ENCODE results near the gene SFMBT2.

SFMBT2 gene

DNA sequence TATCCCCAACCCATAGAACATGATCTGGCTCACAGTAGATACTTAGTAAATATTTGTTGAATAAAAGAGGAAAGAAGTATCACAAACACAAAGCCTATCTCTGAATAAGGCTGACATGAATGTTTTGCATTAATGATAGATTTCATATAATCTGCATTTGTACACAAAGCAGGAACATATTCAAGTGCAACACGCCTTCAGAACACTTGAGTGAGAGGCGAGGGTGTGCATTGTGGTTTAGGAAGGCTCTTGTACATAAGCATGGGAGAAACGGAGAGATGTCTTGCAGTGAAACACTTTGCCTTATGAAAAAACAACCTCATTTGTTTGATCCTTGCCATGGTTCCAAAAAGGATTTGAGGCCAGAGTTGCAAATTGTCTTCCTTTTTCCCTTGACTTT is 14.1 kb upstream of the SFMBT2 start:
- DNase-seq: no peak

DNA sequence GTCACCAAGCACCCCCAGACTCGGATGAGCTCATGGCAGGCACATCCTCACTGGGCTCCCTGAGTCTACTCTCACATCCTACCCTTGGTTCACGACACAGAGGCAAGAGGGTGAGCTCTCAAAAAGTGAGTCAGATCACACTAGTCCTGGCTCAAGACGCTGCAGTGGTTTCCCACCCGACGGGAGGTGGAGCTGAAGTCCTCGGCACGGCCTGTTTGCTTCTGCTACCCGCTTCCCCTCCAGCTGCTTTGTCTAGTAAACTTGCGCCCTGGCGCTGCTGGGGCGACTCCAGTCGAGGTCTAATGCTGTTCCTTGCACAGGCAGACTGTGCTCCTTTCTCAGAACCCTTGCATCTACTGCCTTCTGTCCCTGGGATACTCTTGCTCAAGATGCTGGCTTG is 13.5 kb upstream of the SFMBT2 start:
- no peak for DNase-seq

DNA sequence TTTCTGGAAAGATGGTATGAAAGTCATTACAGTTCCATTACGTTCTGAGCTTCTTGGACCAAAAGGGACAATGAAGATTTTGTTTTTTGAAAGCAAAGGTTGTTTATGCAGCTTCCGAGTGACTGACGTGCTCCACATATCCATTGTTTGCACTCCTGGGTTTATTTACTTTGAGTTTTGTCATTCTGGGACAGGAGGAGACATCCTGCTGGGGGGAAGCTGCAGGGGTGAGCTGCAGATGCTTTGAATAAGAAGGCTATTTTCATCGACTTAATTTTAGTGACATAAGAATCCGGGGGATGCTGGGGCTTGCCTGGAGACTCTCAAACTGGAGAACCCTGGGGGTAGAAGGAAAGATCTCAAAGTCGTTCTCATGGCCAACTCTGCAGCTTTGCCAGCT is 12.7 kb upstream of the SFMBT2 start:
- DNase-seq: no peak

DNA sequence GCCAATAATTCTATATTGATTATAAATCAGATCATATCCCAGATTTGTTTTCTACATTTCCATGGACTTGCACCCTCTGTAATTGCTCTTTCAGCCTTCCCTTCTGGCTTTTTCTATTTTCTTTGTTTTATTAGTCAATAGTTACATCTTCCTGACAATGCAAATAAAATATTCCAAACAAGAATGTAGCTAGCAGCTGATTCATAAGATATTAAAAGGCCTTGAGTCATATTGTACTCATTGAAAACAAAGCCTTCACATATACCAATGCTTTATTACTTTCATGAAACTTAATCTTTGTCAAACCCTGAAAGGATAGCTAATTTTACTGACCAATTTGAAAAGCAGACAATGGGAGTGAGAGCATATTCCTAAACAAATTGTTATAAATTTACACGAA is 10.7 kb upstream of the SFMBT2 start:
- no peak for DNase-seq

DNA sequence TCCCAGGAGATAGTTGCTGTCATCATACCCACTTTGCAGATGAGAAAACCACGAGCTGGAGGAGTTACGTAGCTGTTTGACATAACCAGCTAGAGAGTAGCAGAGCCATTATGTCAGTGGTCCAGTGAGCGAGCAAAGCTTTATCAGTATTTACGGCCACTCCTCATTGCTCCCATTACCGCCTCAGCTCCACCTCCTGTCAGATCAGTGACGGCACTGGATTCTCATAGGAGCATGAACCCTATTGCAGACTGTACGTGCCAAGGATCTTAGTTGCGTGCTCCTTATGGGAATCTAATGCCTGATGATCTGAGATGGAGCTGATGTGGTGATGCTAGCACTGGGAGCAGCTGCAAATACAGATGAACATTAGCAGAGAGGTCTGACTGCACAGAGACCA is 9.2 kb upstream of the SFMBT2 start:
- no peak for DNase-seq

DNA sequence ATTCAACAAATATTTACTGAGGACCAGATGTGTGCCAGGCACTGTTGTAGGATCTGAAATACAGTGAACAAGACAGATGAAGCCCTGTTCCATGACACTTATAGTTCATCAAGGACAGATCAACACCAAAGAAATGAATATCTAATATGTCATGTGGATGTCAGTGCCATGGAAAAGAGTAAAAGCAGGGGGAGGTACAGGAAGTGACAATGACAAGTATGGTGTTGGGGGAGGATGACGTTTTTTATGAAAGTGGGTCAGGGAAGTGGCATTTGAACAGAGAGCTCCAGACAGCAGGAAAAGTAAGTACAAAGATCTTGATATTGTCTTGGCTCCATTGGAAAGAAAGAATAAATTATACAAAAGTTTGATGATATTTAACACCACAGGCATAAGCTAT is 7.0 kb upstream of the SFMBT2 start:
- DNase-seq: no peak

DNA sequence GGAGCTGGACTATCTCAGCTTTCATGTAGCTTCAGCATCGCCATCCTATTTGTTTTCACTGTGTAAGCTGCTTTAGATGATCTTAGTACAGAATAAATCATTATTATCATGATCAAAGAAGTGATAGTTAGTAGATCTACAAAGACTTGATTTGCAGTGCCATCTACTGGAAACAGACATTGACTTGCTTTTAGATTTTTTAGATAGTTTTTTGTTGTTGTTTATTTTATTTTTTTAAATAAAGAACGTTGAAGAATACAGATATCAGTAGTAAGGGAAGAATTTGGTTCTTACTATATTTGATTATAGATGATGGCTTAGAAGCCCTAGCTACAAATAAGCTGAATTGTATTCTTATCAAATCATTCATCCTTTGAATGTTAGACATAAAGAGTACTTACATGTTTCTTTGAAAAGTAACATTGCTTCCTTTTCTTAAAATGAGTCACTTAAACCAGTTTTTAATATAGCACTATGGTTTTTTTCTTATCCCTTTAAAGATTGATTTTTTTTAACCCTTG is 6.3 kb upstream of the SFMBT2 start:
- no peak for DNase-seq

DNA sequence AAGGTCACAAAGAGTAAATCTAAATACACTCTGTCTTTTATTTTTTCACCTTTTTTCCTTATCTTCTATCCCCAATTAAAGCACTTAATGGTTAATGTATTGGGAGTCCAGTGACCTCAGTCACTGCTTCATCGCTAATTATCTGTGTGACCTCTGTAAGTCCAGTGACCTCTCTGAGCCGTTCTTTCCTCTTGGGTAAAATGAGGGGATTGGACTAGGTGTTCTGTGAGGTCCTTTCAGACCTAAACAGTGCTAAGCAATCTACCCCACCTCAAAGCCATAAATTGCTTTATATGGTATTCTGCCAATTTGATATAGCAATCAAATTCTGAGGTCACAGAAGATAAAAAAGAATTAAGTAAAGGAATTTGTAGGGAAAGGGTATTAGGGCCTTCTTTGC is 3.9 kb upstream of the SFMBT2 start:
- DNase-seq: no peak

DNA sequence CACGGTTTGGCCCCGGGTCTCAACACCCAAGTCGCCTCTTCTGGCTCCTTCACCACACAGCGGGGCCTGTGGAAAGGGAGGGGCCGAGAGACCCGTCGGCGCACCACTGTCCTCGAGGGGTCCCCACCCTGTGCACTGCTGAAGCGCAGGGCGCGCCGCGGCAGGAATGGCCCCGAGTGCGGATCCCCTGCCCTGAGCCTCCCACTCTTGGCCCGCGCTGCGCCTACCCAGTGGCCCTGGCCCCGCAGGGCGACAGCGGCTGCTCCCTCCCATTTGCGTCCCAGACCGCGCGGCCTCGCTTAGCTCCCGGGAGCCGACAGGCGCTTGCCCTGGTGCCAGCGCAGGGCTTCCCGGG is 2.1 kb upstream of the SFMBT2 start:
- no peak for DNase-seq

DNA sequence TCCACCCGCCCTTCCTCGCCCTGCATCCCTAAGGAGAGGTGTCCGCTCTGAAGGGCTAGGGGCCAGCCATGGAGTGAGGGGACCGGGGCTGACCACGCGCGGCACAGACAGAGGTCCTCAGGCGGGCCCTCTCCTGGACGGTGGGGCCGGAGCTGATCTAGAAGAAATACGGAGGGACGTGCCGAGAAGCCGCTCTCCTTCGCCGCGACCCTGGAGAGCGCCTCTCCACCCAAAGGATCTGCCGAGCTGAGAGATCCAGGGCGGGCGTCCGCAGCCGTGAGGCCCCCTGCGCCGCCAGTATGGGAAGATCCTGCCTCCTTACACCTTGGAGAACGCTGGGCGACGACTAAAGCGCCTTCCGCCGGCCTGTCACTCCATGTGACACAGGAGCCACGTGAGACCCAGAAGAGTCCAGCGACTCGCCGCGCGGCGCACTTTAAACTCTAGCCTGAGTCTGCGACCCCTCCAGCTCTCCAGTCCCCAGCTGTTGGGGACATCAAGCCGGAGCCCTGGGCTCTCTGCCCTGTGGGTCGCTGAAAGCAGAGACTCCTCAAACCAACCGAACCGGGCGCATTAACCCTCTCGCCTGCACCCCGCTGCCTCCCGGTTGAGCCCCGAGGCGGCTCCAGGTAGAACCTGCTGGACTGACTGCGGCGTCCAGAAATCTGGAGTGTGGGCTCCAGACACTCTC is 1.5 kb upstream of the SFMBT2 start:
- no peak for DNase-seq

DNA sequence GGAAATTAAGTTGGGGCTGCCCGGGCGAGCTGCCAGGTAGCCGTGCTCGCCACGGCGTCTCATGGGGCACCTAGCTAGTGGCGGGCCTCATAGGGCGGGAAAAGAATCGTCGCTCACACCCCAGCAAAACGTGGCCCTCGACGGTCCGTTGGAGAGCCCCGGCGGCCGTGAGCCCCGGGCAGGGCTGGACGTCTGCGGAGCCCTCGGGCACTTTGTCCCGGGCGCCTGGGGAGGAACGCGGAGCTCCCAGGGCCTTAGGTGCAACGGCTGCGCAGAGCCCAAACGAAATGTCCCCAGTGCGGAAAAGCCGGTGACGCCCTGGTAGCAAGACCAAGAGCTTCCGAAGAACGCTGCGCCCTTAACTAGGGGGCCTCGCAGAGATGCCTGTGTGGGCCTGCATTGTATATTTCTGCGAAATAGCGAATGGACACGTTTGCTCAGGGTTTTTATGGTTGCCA is 866 bp upstream of the SFMBT2 start:
- no peak for DNase-seq

DNA sequence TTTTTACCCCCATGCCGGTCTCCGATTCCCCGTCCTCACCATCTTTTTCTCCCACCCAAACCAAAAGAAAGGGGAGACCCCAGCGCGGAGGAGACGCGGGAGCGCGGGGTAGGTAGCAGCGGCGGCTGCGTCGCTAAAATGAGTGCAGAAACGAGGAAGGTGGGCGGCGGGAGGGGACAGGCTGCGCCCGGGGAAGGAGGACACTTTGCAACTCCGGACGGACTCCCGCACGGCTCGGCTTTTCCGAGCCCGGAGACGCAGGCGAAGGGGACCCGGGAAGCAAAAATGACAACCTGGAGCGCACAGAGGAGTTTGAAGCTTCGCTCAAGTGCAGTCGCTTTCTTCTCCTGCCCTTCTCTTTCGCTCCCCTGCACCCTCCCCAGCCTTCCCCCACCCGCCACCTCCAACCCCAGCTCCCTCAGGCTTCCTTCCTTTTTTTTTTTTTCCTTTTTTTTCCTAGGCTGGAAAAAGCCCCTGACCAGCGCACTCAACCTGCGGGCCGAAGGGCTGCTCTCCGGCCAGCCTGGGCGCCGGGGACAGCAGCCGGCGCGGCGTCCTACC is 453 bp downstream of the SFMBT2 start:
- no peak for DNase-seq

DNA sequence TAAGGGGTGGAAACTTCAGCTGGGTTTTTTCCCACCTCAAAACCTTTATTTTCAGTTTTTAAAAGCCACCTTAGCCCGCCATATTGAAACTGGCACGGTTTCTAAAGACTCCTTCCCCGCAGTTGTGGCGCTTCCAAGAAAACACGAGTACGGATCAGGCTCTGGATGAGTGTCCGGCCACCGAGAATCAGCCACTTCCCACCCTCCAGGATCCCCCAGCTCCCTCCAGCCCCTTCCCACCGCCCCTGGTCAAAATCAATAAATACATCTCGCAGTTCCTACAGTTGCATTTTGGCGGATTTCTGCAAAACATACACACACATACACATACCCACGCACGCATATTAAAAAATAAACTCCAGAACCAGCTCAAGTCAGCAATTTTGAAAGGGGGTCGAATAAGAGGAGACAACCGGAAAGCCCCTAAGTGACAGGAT is 1.1 kb downstream of the SFMBT2 start:
- DNase-seq: no peak

DNA sequence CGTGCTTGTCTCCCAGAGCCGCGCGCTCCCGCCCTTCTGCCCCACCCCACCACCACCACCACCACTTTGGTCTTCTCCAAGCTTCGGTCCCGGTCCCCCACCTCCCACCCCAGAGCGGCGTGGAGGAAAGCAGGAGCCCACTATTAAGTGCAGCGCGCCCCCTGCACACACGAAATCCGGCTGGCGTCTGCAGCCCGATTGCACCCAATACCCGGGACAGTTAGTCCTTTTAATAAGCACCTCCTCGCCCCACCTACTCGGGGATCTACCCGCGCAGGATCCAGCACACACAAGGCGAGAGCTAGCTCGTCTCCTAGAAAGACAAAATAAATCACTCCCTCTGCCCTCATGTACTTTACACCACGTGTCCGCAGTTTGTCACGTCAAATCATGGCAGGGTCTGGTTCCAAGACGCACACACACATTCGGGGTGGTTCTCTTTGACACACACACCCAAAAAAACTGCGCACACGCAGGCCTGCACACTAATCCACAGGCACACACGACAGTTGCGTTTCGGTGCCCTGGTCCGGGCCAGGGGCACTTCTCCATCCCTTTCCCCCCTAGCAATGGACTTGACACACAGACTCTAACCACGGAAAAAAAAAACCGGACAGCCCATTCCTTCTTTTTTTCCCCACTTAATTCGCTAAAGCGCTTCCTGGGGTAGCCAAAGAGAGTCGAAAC is 1.6 kb downstream of the SFMBT2 start:
- DNase-seq: no peak

DNA sequence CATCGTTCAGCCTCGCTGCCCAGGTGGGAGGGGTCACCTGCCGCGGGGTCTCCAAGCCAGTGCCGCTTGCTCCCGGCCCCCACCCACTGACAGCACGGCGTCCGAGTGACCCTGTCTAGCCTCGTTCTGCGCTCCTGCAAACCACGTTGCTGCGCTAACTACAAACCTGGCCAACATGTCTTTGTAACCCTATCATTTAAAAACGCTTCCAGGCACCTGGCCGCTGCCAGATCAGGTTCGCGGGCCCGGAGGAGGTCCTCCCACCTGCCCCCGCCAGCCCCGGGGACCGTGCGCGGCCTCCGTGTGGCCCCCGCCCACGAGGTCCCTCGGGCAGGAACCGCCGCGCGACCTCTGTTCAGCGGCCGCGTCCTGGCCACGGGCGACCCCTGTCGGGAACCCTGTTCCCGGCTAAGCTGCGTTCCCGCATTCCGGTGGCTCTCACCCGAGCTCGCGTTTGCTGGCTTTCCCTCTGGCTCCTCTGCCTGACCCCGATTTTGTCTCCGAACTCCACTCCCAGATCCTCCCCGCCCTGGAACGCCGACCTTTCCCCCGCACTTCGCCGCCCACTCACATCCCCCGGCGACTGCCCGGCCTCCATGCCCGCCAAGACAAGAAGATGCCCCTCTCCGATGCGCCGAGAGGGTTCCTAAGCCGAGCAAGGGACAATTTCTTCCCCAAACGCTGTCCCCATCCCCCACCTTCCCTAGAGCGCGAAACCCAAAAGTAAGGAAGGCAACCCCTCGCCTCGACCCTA is 2.4 kb downstream of the SFMBT2 start:
- DNase-seq: no peak

DNA sequence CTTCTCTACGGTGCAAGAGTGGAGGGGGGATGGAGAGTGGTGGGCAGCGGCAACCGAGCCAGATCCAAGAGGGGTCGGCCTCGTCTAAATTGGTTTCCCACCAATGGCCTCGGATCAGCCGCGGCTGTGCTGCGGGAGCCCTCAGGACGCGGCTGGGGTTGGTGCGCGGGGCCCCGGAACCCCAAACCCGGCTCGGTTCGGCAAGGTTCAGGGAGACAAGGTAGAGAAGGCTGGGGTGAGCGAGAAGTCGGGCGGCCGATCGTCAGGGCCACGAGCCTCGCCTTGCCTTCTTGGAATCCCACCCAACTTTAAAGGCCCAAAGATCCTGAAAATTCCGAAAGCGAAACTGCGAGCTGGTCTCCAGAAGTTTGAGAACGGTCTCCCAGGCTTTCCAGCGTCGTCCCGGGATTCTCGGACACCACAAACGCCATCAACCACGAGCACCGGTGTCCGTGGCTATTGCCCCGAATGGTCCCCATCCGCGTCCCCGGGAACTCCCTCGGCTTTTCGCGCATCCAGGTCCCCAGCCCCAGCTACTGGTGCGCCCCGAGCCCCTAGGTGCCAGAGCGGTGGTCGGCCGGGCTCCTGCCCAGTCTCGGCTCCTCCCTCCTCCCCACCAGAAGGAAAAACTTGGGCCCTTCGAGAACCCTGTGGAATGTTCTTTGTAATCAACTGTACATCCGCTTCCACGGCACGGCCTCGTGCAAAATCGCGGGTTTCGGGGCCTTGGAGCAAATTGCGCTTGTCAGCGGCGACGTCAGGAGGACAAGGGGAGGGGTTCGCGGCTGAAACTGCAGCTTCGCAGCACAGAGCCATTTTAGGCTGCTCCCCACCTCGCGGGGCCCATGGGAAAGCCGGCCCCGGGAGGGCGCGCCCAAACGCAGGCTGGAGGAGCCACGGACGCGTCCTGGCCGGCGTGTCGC is 3.2 kb downstream of the SFMBT2 start:
- DNase-seq: no peak

DNA sequence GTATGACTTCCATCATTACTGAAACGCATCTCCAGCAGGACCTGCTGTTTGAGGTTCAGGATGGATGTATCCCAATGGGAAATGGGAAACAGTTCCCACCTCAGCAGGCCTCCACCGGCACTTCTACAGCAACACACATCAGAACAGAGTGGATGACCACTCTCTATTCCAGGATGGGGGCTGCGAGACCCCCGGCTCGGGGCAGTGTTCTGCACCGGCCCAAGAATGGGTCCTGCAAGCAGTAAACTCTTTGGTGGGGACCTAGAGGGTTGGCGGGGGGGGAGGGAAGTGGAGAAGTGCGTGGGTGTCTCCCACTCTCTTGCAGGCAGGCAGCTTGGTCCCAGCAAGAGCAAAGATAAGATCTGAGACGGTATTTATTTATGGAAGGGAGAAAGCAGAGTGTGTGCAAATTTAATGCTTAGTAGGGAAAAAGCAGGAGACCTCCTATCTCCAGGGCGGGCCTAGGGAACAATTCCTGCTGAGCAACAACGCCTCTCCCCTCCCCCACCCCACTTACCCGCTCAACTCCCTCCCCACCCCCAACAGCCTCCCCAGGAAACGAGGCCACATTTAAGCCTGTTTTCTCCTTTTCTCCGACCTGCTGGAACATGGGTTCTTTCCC is 4.0 kb downstream of the SFMBT2 start:
- no peak for DNase-seq

DNA sequence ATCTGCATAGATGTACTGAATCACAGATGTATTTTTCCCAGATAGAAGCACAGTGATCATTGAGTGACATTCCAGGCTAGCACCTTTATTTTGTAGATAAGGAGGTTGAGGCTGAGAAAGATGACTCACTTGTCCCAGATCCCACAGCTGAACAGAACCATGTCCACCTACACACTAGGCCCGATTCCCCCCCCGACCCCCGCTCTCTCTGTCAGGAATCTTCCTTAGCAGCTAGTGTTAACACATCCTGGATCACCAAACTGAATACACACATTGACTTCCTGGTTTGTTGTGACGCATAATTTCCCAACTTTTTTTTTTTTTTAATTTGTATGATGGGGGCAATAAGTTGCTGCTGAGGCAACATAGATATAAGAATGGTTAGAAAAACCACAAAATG is 5.2 kb downstream of the SFMBT2 start:
- no peak for DNase-seq

DNA sequence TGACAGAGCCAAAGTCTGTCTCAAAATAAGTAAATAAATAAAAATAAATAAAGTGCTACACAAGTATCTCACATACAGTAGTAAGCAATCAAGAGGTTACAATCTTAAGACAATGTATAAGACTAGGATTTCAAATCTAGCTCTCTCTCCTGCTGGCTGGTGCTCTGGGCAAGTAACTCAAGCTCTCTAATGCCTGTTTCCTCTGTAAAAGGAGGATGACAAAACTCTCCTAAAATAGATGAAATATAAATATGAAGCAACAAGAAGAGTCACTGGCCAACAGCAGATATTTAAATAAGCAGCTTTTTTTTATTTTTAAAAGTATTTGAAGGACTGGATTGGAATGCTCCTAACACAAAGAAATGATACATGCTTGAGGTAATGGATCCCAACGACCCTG is 7.2 kb downstream of the SFMBT2 start:
- no peak for DNase-seq

DNA sequence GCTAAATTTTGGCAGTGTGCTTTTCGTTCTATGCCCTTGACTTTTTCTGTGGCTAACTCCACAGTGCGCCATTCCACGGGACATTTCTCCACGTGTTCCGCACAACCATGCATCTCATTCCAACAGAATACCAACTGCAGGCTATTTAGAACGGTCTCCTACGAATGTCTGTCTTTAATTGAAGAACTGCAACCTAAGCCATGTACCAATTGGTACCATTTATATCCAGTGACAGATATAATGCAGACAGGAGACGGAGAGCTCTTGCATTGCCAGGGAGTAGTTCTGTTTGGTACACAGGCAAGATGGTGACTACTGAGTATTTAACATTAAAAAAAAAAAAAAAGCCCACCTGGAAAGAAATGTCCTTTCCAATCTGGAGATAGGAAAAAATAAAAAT is 9.1 kb downstream of the SFMBT2 start:
- DNase-seq: no peak

DNA sequence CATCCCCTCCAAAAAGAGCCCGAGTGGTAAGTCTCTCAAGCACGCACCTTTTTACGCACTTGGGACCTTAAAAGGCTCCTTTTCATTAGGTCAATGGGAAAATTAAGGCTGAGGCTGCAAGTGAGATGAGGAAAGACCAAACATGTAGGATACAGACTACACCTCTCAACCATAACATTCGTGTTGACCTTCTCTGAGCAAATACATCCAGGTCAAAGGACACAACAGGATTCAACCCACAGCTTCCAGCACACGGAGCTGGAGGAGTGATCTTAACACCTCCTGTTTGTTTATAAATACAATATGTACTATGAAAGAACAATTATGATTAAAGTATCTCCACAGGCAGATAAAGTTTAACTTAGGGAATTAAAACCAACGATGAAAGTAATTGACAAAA is 9.7 kb downstream of the SFMBT2 start:
- no peak for DNase-seq

Measured in NCI-H1694 treated with DMSO at 0.1 percent for 48 hours (cell line).